GM12801 (cell line): ENCODE measurements around the gene GNAL.

Experiments used
- TF ChIP-seq, protein P1 (sequence below): IDR thresholded peaks from one replicate; pipeline ENCODE4 v1.5.1; 2011; ENCODE audit warnings: control low read depth; ENCODE audit not compliant: insufficient read length; ENCODE audit errors: extremely low read depth

Gene GNAL

DNA sequence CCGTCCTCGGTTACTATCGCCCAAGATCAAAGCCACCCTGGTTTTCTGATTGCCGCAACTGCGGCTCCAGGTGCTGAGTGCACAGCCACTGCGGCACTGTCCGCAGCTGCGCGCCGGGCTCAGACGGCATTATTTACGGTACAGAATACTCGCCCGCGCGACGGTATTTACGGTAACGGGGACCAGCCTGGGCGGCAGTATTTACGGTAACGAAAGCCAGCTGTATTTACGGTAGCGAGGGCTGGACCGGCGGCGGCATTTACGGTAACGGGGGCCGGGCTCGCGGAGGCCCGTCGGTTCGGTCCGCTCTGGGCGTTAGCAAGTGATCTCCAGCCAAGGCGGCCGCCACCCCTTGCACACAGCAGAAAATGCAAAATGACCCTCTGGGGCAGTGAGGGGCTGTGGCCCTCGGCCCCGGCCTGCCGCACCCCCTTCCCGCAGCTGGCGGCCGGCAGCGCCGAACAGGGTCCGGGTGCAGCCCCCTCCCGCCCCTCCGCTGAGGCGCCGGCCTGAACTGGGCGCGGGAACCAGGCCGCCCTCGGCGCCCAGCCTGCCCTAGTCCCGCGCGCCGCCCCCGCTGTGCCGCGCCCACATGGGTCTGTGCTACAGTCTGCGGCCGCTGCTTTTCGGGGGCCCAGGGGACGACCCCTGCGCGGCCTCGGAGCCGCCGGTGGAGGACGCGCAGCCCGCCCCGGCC lies at the start of gene GNAL:
Gene GNAL, plus strand, starts transcription at position 293 of the 697 bp plus-strand sequence. Its CDS starts 300 bp downstream, at position 593.
- TF ChIP-seq, protein P1, sequence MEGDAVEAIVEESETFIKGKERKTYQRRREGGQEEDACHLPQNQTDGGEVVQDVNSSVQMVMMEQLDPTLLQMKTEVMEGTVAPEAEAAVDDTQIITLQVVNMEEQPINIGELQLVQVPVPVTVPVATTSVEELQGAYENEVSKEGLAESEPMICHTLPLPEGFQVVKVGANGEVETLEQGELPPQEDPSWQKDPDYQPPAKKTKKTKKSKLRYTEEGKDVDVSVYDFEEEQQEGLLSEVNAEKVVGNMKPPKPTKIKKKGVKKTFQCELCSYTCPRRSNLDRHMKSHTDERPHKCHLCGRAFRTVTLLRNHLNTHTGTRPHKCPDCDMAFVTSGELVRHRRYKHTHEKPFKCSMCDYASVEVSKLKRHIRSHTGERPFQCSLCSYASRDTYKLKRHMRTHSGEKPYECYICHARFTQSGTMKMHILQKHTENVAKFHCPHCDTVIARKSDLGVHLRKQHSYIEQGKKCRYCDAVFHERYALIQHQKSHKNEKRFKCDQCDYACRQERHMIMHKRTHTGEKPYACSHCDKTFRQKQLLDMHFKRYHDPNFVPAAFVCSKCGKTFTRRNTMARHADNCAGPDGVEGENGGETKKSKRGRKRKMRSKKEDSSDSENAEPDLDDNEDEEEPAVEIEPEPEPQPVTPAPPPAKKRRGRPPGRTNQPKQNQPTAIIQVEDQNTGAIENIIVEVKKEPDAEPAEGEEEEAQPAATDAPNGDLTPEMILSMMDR: no peak

DNA sequence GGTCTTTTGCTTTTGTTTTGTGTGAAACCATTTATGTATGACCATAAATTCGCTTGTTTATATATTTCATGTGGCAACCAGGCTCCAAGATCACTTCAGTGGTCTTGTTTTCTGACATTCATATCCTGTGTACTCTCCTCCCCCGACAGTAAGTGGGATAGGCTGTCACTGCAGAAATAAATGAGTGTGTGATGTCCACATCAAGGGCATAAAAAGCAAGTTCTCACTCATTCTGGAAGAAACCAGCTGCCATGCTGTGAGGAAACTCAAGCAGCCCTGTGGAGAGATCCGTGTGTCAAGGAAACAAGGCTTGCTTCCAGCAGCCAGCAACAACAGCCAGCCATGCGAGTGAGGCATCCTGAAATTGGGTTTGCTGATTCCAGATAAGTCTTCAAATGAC lies 39.2 kb upstream of the GNAL start:
- TF ChIP-seq, protein P1: no peak

DNA sequence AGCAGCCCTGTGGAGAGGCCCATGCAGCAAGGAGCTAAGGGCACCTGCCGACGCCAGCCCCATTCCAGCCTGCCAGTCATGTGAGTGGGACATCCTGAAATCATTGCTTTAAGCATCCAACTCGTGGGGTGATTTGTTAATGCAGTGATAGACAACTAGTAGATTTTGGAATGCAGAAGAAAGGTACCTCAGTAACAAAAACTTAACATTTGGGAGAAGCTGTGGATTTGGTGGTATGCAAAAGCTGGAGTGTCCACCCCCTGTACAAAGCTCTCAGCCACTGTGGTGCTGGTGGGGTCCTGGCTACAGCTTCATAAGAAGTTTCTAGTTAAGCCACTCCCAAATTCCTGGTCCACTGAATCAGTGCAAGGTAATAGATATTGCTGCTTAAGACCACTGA lies 37.2 kb upstream of the GNAL start:
- TF ChIP-seq, protein P1: no peak

DNA sequence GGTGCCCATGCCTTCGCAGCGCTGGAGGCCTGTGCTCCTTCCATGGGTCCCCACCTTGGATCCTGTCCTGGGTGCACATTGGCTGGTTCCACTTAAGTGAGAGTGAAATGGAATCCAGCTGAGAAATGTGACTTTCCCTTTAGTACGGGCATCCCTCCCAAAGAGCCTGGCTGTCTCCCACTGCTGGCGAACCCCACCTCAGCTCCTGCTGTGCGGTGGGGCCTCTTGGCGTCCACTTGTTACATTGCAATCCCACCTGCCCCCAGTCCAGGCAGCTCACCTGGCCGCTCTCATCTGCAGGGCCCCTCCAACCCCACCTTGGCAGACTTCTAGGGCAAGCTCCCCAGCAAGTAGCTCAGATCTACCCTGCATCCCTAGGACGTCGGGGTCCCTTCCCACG lies 35.5 kb upstream of the GNAL start:
- TF ChIP-seq, protein P1: no peak

DNA sequence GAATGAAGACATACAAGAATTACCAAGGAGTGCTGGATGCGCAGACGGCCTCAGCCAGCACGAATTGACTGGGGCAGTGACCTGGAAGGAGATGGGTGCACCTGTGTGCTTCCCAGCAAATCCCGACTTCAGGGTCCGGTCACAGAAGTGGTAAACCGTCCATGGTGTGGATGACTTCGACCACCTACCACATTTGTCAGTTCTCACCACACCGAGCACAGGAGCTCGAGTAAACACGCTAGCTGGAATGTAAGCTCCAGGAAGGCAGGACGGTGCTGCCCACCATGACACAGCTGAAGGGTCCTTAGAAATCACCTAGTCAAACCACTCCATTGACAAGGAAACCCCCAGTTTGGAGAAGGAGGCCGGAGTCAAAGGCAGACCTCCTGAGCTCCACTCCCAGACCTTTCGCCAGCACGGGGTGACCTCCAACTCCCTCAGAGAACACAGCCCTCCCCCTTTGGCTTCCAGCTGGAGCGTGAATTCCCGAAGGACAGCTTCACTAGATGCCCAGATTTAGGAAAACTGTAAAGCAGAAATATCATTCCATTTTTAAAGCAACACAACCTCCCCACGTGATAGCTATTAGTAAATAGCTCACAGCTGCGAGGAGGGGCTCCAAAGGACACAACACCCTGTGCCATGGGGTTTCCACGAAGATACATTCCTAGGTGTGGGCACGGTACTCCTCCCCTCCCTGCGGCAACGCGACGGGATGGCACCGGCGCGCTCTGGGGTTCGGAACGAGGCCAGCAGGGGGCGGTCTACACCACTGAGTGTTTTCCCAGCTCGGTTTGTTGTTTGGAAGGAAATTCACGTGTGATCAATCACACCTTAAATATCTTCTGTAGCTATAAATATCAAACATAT lies 34.1 kb upstream of the GNAL start:
- TF ChIP-seq, protein P1: no peak

DNA sequence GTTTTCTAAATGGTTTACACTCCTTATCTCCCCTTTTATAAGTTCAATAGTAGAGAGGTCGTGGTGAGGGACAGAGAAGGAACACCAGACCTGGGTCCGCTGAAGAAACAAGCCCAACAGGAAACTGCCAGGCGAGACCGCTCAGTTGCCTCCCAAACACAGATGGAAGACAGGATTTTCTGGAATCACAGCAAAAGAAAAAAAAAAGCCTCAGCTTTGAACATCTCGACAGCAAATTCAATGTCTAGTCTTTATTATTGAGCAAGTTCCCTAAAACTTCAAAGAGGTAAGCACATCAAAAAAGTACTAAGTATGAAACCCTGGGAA lies 33.5 kb upstream of the GNAL start:
- TF ChIP-seq, protein P1: no peak

DNA sequence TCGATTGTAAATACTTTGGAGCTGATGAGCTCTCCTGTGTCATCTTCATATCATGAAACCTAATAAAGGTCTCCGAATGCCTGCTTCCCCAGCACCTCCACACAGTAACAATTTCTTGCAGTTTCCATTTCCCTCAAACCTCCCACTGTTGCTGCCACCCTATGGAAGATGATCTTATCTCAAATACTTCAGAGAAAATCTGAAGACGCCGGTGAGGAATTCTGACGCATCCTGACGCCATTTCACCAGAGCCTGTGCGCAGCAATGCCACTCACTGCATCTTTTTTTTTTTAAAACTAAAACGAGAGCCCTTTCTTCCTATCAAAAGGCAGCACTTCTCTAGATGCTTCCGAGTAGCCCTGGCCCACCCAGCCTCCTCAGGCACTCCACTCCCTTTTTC lies 31.9 kb upstream of the GNAL start:
- TF ChIP-seq, protein P1: no peak
